PC-3 (cell line): ENCODE data around the gene RAB11FIP4.

Experiments used
- CTCF ChIP-seq: fragments of 300-600 bp; sonication (generic); conservative IDR thresholded peaks from 2 replicates; pipeline ENCODE4 v1.5.1; 2017; ENCODE audit warnings: antibody characterized with exemption, low read depth, mild to moderate bottlenecking, low read length
- EZH2phosphoT487 ChIP-seq: fragments of 300-600 bp; sonication (generic); IDR thresholded peaks from 2 replicates; pipeline ENCODE4 v1.6.1; 2018; ENCODE audit warnings: mild to moderate bottlenecking, antibody characterized with exemption, low read length, borderline replicate concordance

GRCh38 chr17:31366088-31366487 is 25.4 kb upstream of the RAB11FIP4 start:
- no peak for TF ChIP-seq CTCF
- no peak for TF ChIP-seq EZH2phosphoT487
